ENCODE measurements around the gene POU2AF3. TPM values are rescaled to one million over a fixed set of nuclear protein-coding genes. Genes with fewer than 3 reads are reported as not detected.
"Not testable (repeated sequence)": the region's sequence is repeated elsewhere in the genome, so short reads cannot be mapped to it uniquely, and the experiment has no call there.

POU2AF3 gene
- total RNA-seq, 6 experiments from 2014 or later: 0.39 to 0.86 (median 0.52) TPM

- H3K9me3 ChIP-seq: no peaks in the 10 kb centered on the region
- 87% methylated on average over 5 of the region's 6 CpGs for WGBS (ENCODE audit: insufficient coverage, low coverage, low lambda C conversion rate, missing lambda C conversion rate)
- TF ChIP-seq POLR2A (IDR thresholded peaks at IDR 0.05) (no peak), CTCF (IDR thresholded peaks at IDR 0.05) (no peak)
- H3K4me1 ChIP-seq: peaks cover 0 to 10% (median 2%) of the 10 kb centered on the region in 4 donors
- intact Hi-C loops (cut with DNase I): no loop called here
- H3K27ac ChIP-seq: no peak overlapping the region
- no peak for ATAC-seq
- no peaks in the 10 kb centered on the region for H3K27me3 ChIP-seq
- DNase-seq: no peak
- no peaks in the 10 kb centered on the region for H3K36me3 ChIP-seq
- H3K4me3 ChIP-seq: no peak overlapping the region
Measured at GRCh38 chr11:111310723-111311122, 12.4 kb downstream of the POU2AF3 start.

- no peaks in the 10 kb centered on the region for H3K27me3 ChIP-seq
- intact Hi-C loops (cut with DNase I): no loop called here
- no peak overlapping the region for H3K4me3 ChIP-seq
- DNase-seq (no peak), ATAC-seq (no peak)
- no peaks in the 10 kb centered on the region for H3K9me3 ChIP-seq
- TF ChIP-seq CTCF (IDR thresholded peaks at IDR 0.05) (no peak), POLR2A (IDR thresholded peaks at IDR 0.05) (no peak)
- no peaks in the 10 kb centered on the region for H3K36me3 ChIP-seq
- 67% methylated on average over 1 of the region's 1 CpG for WGBS (ENCODE audit: insufficient coverage, low coverage, low lambda C conversion rate, missing lambda C conversion rate)
- no peak overlapping the region for H3K27ac ChIP-seq
- H3K4me1 ChIP-seq: peaks cover 0 to 10% (median 2%) of the 10 kb centered on the region in 4 donors
Measured at GRCh38 chr11:111312076-111312475, 13.7 kb downstream of the POU2AF3 start.

GRCh38 chr11:111319296-111319695 lies 20.9 kb downstream of the POU2AF3 start:
- no peak overlapping the region for H3K4me3 ChIP-seq
- no peak overlapping the region for H3K27ac ChIP-seq
- 80% methylated on average over 6 of the region's 6 CpGs for WGBS (ENCODE audit: insufficient coverage, low coverage, low lambda C conversion rate, missing lambda C conversion rate)
- ATAC-seq (no peak), DNase-seq (no peak)
- no peaks in the 10 kb centered on the region for H3K27me3 ChIP-seq
- intact Hi-C loops (cut with DNase I): no loop called here
- TF ChIP-seq CTCF (IDR thresholded peaks at IDR 0.05): no peak
- no peak for TF ChIP-seq POLR2A (IDR thresholded peaks at IDR 0.05)
- H3K36me3 ChIP-seq: no peaks in the 10 kb centered on the region
- H3K9me3 ChIP-seq: no peaks in the 10 kb centered on the region
- H3K4me1 ChIP-seq: peaks cover 0 to 12% (median 3%) of the 10 kb centered on the region in 4 donors

- WGBS (ENCODE audit: insufficient coverage, low coverage, low lambda C conversion rate, missing lambda C conversion rate): 85% methylated on average over 6 of the region's 6 CpGs
- H3K9me3 ChIP-seq; H3K27ac ChIP-seq; H3K27me3 ChIP-seq; DNase-seq; intact Hi-C loops (cut with DNase I); H3K36me3 ChIP-seq; H3K4me3 ChIP-seq; ATAC-seq: not testable (repeated sequence)
- H3K4me1 ChIP-seq: peaks cover 0 to 12% (median 3%) of the 10 kb centered on the region in 4 donors
Measured at GRCh38 chr11:111320199-111320598, 21.9 kb downstream of the POU2AF3 start.

- H3K4me3 ChIP-seq: no peak overlapping the region
- TF ChIP-seq CTCF (IDR thresholded peaks at IDR 0.05) (no peak), POLR2A (IDR thresholded peaks at IDR 0.05) (no peak)
- intact Hi-C loops (cut with DNase I): no loop called here
- H3K4me1 ChIP-seq: peaks cover 0 to 12% (median 3%) of the 10 kb centered on the region in 4 donors
- H3K27me3 ChIP-seq: no peaks in the 10 kb centered on the region
- H3K27ac ChIP-seq: no peak overlapping the region
- ATAC-seq (peak; percentile 95 to 99 (median 96)), DNase-seq (peak; percentile 39 to 84 (median 70))
- H3K36me3 ChIP-seq: no peaks in the 10 kb centered on the region
- 63% methylated on average over 4 of the region's 5 CpGs for whole genome bisulfite sequencing (ENCODE audit: insufficient coverage, low coverage, low lambda C conversion rate, missing lambda C conversion rate)
- H3K9me3 ChIP-seq: no peaks in the 10 kb centered on the region
Measured at GRCh38 chr11:111320728-111321568, 22.6 kb downstream of the POU2AF3 start.
